ENCODE data around the gene DEFB128.

- TF ChIP-seq CTCF (conservative IDR thresholded peaks at IDR 0.05) (peak; percentile 54; the same call in 1 of the 2 replicates), EZH2 (IDR thresholded peaks at IDR 0.05; ENCODE audit: low read depth) (no peak)
Observed at GRCh38 chr20:219290-220115, 30.0 kb upstream of the DEFB128 start.

All from PC-9 (cell line).